ENCODE measurements around the gene SCN4B.
"Not testable (repeated sequence)": the region's sequence is repeated elsewhere in the genome, so short reads cannot be mapped to it uniquely, and the experiment has no call there.

The SCN4B gene

DNA sequence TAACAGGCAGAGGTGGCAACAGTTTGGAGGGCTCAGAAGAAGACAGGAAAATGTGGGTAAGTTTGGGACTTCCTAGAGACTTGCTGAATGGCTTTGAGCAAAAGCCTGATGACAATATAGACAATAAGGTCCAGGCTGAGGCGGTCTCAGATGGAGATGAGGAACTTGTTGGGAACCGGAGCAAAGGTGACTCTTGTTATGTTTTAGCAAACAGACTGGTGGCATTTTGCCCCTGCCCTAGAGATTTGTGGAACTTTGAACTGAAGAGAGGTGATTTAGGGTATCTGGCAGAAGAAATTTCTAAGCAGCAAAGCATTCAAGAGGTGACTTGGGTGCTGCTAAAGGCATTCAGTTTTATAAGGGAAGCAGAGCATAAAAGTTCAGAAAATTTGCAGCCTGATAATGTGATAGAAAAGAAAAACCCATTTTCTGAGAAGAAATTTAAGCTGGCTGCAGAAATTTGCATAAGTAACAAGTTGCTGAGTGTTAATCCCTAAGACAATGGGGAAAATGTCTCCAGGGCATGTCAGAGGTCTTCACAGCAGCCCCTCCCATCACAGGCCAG, 38.4 kb upstream of the SCN4B start:
- H3K9me3 ChIP-seq (ENCODE audit: control insufficient read depth, low read length); H3K4me1 ChIP-seq (ENCODE audit: control insufficient read depth, insufficient read depth, low read length); H3K4me3 ChIP-seq (ENCODE audit: insufficient read depth, low read depth, low read length); H3K27ac ChIP-seq (ENCODE audit: insufficient read depth, low read depth, low read length, poor library complexity, severe bottlenecking); H3K27me3 ChIP-seq (ENCODE audit: control insufficient read depth, insufficient read depth, low read length, poor library complexity, severe bottlenecking); H3K36me3 ChIP-seq (ENCODE audit: control insufficient read depth, insufficient read depth, low read length): not testable (repeated sequence)
- WGBS, 2 experiments = 94 to 99% methylated on average over 2 of the region's 2 CpGs

DNA sequence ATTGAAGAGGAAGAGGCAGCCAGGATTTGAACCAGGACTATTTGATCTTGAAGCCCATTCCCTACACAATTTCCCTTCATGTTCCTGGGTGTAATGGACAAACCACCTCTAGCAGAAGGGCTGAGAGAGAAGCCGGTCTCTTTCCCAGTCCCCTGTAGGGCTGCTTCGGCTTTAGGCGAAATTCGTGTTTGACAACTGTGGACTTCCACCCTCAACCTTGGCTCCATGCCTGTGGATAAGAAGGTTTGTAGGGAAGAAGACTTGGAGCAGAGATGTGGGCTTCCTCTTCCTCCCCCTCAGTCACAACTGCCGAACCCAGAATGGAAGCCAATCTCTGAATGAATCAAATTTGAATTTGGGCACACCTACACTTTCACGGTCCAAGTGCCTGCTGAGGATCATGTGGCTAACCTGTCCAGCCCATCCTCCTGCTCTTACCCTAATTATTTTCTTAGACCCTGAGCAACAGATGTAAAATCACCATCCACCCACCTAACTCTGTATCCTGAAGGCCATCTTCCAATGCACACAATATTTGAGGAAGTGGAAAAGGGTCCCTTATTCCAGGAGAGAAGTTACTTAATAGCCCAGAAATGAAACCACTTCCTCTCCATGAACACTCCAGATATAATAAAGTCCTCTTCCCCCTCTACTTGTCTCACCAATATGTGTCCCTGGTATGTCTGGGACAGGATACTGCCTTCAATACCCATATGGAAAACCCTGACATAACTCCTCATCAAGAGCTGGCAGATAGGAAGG, 33.9 kb upstream of the SCN4B start:
- H3K4me1 ChIP-seq (ENCODE audit: control insufficient read depth, insufficient read depth, low read length) = no peaks in the 10 kb centered on the region
- no peaks in the 10 kb centered on the region for H3K9me3 ChIP-seq (ENCODE audit: control insufficient read depth, low read length)
- no peaks in the 10 kb centered on the region for H3K36me3 ChIP-seq (ENCODE audit: control insufficient read depth, insufficient read depth, low read length)
- 87 to 91% methylated on average over 6 of the region's 6 CpGs for WGBS, 2 experiments
- no peak overlapping the region for H3K4me3 ChIP-seq (ENCODE audit: insufficient read depth, low read depth, low read length)
- H3K27ac ChIP-seq (ENCODE audit: insufficient read depth, low read depth, low read length, poor library complexity, severe bottlenecking) = no peak overlapping the region
- no peaks in the 10 kb centered on the region for H3K27me3 ChIP-seq (ENCODE audit: control insufficient read depth, insufficient read depth, low read length, poor library complexity, severe bottlenecking)

DNA sequence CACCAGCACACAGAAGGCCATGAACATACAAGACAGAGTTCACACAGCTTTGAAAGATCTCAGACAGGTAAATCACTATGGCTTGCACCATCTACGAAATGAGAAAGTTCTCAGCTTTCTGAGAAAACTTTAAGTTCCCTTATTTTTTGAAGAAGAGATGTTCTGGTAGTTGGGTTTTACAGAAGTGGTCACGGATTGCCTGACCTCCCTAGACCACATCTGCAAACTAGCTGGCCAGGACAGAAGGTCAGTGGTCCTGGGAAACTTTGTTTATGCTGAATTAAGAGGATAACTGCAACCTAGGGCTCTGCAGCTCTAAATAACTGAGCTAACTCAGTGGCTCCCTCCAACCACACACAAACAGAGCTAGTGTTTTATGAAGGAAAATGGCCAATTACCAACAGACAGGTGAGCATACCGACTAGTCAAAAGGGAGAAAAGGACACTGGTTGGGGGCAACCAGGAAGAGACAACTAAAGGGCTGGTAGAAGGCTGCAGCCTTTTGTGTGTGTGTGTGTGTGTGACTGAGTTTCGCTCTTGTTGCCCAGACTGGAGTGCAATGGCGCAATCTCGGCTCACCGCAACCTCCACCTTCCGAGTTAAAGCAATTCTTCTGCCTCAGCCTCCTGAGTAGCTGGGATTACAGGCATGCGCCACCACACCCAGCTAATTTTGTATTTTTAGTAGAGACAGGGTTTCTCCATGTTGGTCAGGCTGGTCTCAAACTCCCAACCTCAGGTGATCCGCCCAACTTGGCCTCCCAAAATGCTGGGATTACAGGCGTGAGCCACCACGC, 32.4 kb upstream of the SCN4B start:
- WGBS, 2 experiments = 95 to 96% methylated on average over 12 of the region's 12 CpGs
- Histone ChIP-seq H3K9me3 (ENCODE audit: control insufficient read depth, low read length) (no peaks in the 10 kb centered on the region), H3K36me3 (ENCODE audit: control insufficient read depth, insufficient read depth, low read length) (no peaks in the 10 kb centered on the region), H3K27me3 (ENCODE audit: control insufficient read depth, insufficient read depth, low read length, poor library complexity, severe bottlenecking) (no peaks in the 10 kb centered on the region), H3K4me1 (ENCODE audit: control insufficient read depth, insufficient read depth, low read length) (no peaks in the 10 kb centered on the region), H3K4me3 (ENCODE audit: insufficient read depth, low read depth, low read length) (no peak overlapping the region), H3K27ac (ENCODE audit: insufficient read depth, low read depth, low read length, poor library complexity, severe bottlenecking) (no peak overlapping the region)

DNA sequence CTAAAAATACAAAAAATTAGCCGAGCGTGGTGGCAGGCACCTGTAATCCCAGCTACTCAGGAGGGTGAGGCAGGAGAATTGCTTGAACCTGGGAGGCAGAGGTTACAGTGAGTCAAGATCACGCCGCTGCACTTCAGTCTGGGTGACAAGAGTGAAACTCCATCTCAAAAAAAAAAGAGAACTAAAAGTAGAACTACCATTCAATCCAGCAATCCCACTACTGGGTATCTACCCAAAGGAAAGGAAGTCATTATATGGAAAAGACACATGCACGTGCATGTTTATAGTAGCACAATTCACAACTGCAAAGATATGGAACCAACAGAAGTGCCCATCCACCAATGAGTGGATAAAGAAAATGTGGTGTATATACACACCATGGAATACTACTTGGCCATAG, 31.1 kb upstream of the SCN4B start:
- not testable (repeated sequence) for H3K36me3 ChIP-seq (ENCODE audit: control insufficient read depth, insufficient read depth, low read length); H3K4me3 ChIP-seq (ENCODE audit: insufficient read depth, low read depth, low read length); H3K9me3 ChIP-seq (ENCODE audit: control insufficient read depth, low read length); H3K4me1 ChIP-seq (ENCODE audit: control insufficient read depth, insufficient read depth, low read length); H3K27me3 ChIP-seq (ENCODE audit: control insufficient read depth, insufficient read depth, low read length, poor library complexity, severe bottlenecking); H3K27ac ChIP-seq (ENCODE audit: insufficient read depth, low read depth, low read length, poor library complexity, severe bottlenecking)
- WGBS, 2 experiments = 86 to 89% methylated on average over 5 of the region's 5 CpGs

DNA sequence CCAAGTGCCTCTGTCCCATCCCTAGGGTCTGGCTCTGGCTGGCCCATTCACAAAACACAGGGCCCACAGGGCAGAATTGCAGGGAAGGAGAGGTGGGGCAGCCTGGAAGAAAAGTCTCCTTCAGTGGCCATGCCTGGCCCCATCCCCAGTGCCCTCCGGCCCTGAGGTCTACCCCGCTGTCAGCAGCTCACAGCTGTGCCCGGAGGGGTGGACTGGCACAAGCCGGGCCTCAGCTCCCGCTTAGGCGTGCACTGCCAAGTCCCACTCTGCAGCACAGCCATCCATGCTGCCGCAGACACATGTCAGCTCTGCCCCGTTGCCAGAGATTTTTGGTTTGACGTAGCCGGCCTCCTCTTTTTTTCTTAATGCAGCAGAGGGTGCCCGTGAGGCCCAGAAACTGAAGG, 27.7 kb upstream of the SCN4B start:
- Histone ChIP-seq H3K27me3 (ENCODE audit: control insufficient read depth, insufficient read depth, low read length, poor library complexity, severe bottlenecking) (peaks cover 11% of the 10 kb centered on the region), H3K4me3 (ENCODE audit: insufficient read depth, low read depth, low read length) (no peak overlapping the region), H3K9me3 (ENCODE audit: control insufficient read depth, low read length) (no peaks in the 10 kb centered on the region), H3K36me3 (ENCODE audit: control insufficient read depth, insufficient read depth, low read length) (no peaks in the 10 kb centered on the region), H3K4me1 (ENCODE audit: control insufficient read depth, insufficient read depth, low read length) (peaks cover 6% of the 10 kb centered on the region), H3K27ac (ENCODE audit: insufficient read depth, low read depth, low read length, poor library complexity, severe bottlenecking) (no peak overlapping the region)
- WGBS, 2 experiments = 5 to 6% methylated on average over 11 of the region's 11 CpGs

DNA sequence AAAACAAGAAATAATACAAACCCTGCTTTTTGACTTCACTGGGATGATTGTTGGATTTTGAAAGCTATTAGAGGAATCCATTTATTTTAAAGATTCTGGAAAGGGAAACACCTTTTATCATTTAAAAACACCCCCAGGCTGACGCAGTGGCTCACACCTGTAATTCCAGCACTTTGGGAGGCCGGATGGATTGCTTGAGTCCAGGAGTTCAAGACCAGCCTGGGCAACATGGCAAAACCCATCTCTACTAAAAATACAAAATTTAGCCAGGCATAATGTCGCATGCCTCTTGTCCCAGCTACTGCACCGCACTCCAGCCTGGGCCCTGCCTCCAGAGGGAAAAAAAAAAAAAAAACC, 24.1 kb upstream of the SCN4B start:
- Histone ChIP-seq H3K36me3 (ENCODE audit: control insufficient read depth, insufficient read depth, low read length) (no peaks in the 10 kb centered on the region), H3K4me1 (ENCODE audit: control insufficient read depth, insufficient read depth, low read length) (peaks cover 9% of the 10 kb centered on the region), H3K9me3 (ENCODE audit: control insufficient read depth, low read length) (no peaks in the 10 kb centered on the region), H3K4me3 (ENCODE audit: insufficient read depth, low read depth, low read length) (no peak overlapping the region), H3K27me3 (ENCODE audit: control insufficient read depth, insufficient read depth, low read length, poor library complexity, severe bottlenecking) (peaks cover 28% of the 10 kb centered on the region), H3K27ac (ENCODE audit: insufficient read depth, low read depth, low read length, poor library complexity, severe bottlenecking) (no peak overlapping the region)
- 83 to 90% methylated on average over 4 of the region's 4 CpGs for WGBS, 2 experiments

DNA sequence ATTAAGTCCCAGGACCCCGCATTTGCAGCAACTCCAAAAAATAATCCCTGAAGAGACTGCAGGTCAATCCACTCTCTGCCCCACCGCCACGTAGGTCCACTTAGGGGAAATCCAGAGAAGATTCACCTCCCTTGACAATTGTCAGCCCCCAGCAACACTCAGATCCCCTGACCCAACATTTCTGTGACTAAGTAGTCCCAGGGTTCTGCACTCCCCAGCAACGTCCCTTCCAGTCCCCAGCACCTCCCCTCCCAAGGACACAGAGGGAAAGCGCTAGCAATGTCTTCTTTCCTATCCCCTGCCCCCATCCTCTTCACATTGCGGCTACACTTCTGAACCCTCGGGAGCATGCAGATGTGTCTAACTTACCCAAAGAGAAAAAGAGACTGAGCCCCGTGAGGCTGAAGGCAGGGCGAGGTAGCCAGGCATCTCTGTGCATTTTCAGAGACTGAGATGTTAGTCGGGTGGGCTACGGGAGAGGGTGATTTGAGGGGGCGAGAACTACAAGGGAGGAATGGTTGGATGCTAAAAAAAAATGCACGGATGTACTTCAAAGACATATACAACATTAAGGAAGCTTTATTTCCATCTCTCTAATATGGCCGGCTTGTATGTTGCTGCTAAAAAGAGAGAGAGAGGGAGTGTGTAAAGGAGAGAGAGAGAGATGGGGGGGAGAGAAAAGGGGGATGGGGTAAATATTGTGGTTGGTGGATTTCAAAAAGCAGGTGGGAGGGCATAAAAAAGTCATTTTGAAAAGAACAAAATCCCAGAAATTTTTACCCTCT, 23.6 kb upstream of the SCN4B start, which contains the start of gene SCN2B:
Gene SCN2B, minus strand, starts transcription at position 647 of the 785 bp plus-strand sequence. Its CDS starts 208 bp downstream, at position 439.
- peaks cover 34% of the 10 kb centered on the region for H3K27me3 ChIP-seq (ENCODE audit: control insufficient read depth, insufficient read depth, low read length, poor library complexity, severe bottlenecking)
- 9 to 11% methylated on average over 12 to 14 of the region's 14 CpGs for whole genome bisulfite sequencing, 2 experiments
- H3K9me3 ChIP-seq (ENCODE audit: control insufficient read depth, low read length) = no peaks in the 10 kb centered on the region
- H3K36me3 ChIP-seq (ENCODE audit: control insufficient read depth, insufficient read depth, low read length) = no peaks in the 10 kb centered on the region
- H3K4me3 ChIP-seq (ENCODE audit: insufficient read depth, low read depth, low read length) = peak within 1 kb of the TSS; percentile 39
- H3K27ac ChIP-seq (ENCODE audit: insufficient read depth, low read depth, low read length, poor library complexity, severe bottlenecking) = no peak within 1 kb of the TSS
- H3K4me1 ChIP-seq (ENCODE audit: control insufficient read depth, insufficient read depth, low read length) = peaks cover 13% of the 10 kb centered on the region

DNA sequence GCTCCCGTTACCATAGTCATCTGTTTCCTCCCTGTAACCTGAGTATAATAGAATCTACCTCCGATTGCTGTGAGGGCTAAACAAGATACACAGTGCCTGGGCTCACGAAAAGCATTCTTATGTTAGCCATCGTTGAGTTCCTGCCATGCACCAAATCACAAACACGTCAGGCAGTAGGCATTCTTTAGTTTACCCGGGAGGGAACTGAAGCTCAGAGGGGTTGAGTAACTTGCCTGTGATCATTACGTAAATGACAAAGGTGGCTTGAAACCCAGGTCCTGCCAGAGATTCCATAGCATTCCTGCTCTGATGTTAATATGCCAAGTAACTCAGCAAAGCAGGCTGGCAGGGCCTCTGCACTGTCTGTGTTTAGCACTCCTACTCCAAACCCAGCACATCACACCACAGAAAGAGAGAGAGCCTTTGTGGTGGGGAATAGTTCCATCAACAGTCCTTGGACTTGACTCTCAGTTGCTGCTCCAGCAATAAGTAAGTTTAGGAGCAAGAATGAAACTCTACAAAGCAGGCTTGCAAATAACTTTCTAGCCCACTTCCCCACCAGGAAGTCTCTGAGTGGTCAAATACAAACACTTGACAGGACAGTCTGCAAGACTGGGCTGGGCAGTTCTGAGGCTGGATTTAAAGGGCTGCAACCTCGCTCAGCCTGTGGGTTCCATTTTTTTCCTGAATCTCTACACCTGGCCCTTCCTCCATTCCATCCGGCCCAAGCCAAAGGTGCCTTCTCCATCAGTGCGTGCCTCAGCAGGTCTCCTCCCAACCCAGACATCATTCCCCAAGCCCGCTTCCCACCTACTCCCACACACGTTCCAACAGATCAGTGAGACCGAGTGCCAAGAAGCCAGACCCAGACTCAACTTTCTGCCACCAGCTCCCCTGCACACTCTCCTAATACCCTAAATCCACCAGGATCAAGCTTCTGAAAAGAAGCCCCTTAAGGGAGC, 22.7 kb upstream of the SCN4B start:
- peak overlapping the region; percentile 39 for H3K4me3 ChIP-seq (ENCODE audit: insufficient read depth, low read depth, low read length)
- peaks cover 19% of the 10 kb centered on the region for H3K4me1 ChIP-seq (ENCODE audit: control insufficient read depth, insufficient read depth, low read length)
- no peaks in the 10 kb centered on the region for H3K9me3 ChIP-seq (ENCODE audit: control insufficient read depth, low read length)
- H3K36me3 ChIP-seq (ENCODE audit: control insufficient read depth, insufficient read depth, low read length) = no peaks in the 10 kb centered on the region
- 32 to 34% methylated on average over 13 of the region's 13 CpGs for WGBS, 2 experiments
- peaks cover 42% of the 10 kb centered on the region for H3K27me3 ChIP-seq (ENCODE audit: control insufficient read depth, insufficient read depth, low read length, poor library complexity, severe bottlenecking)
- no peak overlapping the region for H3K27ac ChIP-seq (ENCODE audit: insufficient read depth, low read depth, low read length, poor library complexity, severe bottlenecking)

DNA sequence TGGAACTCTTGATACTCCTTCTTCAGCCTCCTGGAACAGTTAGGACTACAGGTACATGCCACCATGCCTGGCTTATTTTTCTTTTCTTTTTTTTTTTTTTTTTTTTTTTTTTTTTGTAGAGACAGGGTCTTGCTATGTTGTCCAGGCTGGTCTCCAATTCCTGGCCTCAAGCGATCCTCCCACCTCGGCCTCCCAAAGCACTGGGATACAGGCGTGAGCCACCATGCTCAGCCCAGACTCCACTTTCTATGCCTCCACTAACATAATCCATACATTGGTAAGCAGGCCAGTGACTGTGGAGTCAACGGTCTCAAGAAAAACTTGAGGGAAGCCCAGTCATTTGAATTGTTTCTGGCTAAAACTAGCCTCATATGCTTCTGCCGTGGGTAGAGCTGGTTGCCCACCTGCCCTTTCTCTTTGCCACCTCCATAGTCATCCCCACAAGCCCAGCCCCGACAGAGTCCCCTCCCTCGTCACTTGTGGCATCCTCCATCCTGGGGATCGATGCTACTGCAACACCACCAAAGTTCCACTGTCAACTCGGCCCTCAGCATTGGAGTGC, 21.5 kb upstream of the SCN4B start:
- WGBS, 2 experiments = 86 to 87% methylated on average over 9 of the region's 9 CpGs
- Histone ChIP-seq H3K4me1 (ENCODE audit: control insufficient read depth, insufficient read depth, low read length) (peaks cover 19% of the 10 kb centered on the region), H3K27ac (ENCODE audit: insufficient read depth, low read depth, low read length, poor library complexity, severe bottlenecking) (no peak overlapping the region), H3K36me3 (ENCODE audit: control insufficient read depth, insufficient read depth, low read length) (no peaks in the 10 kb centered on the region), H3K9me3 (ENCODE audit: control insufficient read depth, low read length) (no peaks in the 10 kb centered on the region), H3K4me3 (ENCODE audit: insufficient read depth, low read depth, low read length) (no peak overlapping the region), H3K27me3 (ENCODE audit: control insufficient read depth, insufficient read depth, low read length, poor library complexity, severe bottlenecking) (peaks cover 53% of the 10 kb centered on the region)

Measured in ectodermal cell (in vitro differentiated cells).